HG03066 (cell line): ENCODE measurements around the gene SELE.
"Not testable (repeated sequence)": the region's sequence is repeated elsewhere in the genome, so short reads cannot be mapped to it uniquely, and the experiment has no call there.

Source experiments
- ATAC-seq: cut with Tn5 transposase; IDR thresholded peaks from one replicate; pipeline ENCODE4 v1.9.1; 2021; ENCODE audit warnings: low read depth; ENCODE audit not compliant: unreplicated experiment

The SELE gene

GRCh38 chr1:169688377-169688776, 45.5 kb downstream of the SELE start:
- not testable (repeated sequence) for ATAC-seq

GRCh38 chr1:169683661-169684060, 50.2 kb downstream of the SELE start:
- no peak for ATAC-seq

GRCh38 chr1:169683168-169683567, 50.7 kb downstream of the SELE start:
- ATAC-seq, result not testable (repeated sequence)

GRCh38 chr1:169682071-169682470, 51.8 kb downstream of the SELE start:
- no peak for ATAC-seq

GRCh38 chr1:169681140-169681539, 52.7 kb downstream of the SELE start:
- ATAC-seq, result peak; percentile 37

- ATAC-seq, result peak; percentile 63
These were observed 53.4 kb downstream of the SELE start for GRCh38 chr1:169680377-169681019.

GRCh38 chr1:169679692-169680091, 54.2 kb downstream of the SELE start:
- ATAC-seq, result no peak

- no peak for ATAC-seq
These were observed 57.9 kb downstream of the SELE start for GRCh38 chr1:169676001-169676400.
